ENCODE data around the gene MAGI1. TPM values are rescaled to one million over a fixed set of nuclear protein-coding genes. Genes with fewer than 3 reads are reported as not detected.

MAGI1 gene
- total RNA-seq, 1 experiment from 2014 or later = 38.6 TPM

- Histone ChIP-seq H3K36me3 (ENCODE audit: control insufficient read depth in 1 of 2, insufficient read depth in 2 of 2, low read length in 2 of 2) (no peaks in the 10 kb centered on the region), H3K27ac (ENCODE audit: low read depth, low read length) (no peak overlapping the region), H4K20me1 (ENCODE audit: insufficient read depth) (no peaks in the 10 kb centered on the region), H3K4me2 (ENCODE audit: low read length) (no peak overlapping the region), H3K4me1 (ENCODE audit: control insufficient read depth in 1 of 2, insufficient read depth in 2 of 2, low read length in 2 of 2) (no peaks in the 10 kb centered on the region), H3K79me2 (ENCODE audit: insufficient read depth, low read length) (no peaks in the 10 kb centered on the region), H3K9ac (ENCODE audit: low read length) (no peak overlapping the region), H3K9me3 (ENCODE audit: control insufficient read depth in 1 of 2, insufficient read depth in 1 of 2, low read depth in 1 of 2, low read length in 2 of 2) (no peaks in the 10 kb centered on the region), H2AFZ (ENCODE audit: low read depth, low read length, poor library complexity, severe bottlenecking) (no peak overlapping the region), H3K9me2 (ENCODE audit: insufficient read depth) (no peaks in the 10 kb centered on the region), H3K27me3 (ENCODE audit: insufficient read depth, low read length) (0 out of 2 replicates have a peak, but pooled peaks cover 5% of the 10 kb centered on the region), H3K4me3 (replicated peaks in 1 of 2; ENCODE audit: low read depth in 1 of 2, low read length in 2 of 2) (no peak overlapping the region)
- CTCF ChIA-PET = no interaction called here
- no peak for TF ChIP-seq ZFX (IDR thresholded peaks at IDR 0.05)
- TF ChIP-seq CBX3 (IDR thresholded peaks at IDR 0.05; ENCODE audit: low read depth) = no peak
- no peak for TF ChIP-seq SRF (IDR thresholded peaks at IDR 0.05; ENCODE audit: low read depth)
- no peak for TF ChIP-seq POLR2AphosphoS5 (IDR thresholded peaks at IDR 0.05; ENCODE audit: low read depth, low read length)
- no peak for TF ChIP-seq EGR1 (IDR thresholded peaks at IDR 0.05; ENCODE audit: low read depth)
- TF ChIP-seq POLR2A (IDR thresholded peaks at IDR 0.05; ENCODE audit: borderline replicate concordance, extremely low read depth, insufficient read depth, insufficient read length) = no peak
- TF ChIP-seq RAD21 (IDR thresholded peaks at IDR 0.05; ENCODE audit: low read depth) = no peak
- no peak for TF ChIP-seq SP1 (IDR thresholded peaks at IDR 0.05; ENCODE audit: low read depth)
- no peak for TF ChIP-seq JUND (IDR thresholded peaks at IDR 0.05)
- no peak for TF ChIP-seq TCF7L2 (IDR thresholded peaks at IDR 0.05; ENCODE audit: borderline replicate concordance, extremely low read depth, insufficient read depth, insufficient read length)
- TF ChIP-seq ELF1 (IDR thresholded peaks at IDR 0.05; ENCODE audit: borderline replicate concordance, low read depth) = no peak
- TF ChIP-seq ZNF274 (IDR thresholded peaks at IDR 0.05; ENCODE audit: low read depth, low read length) = no peak
- no peak for TF ChIP-seq CTCF (IDR thresholded peaks at IDR 0.05 in 2 of 3, conservative IDR thresholded peaks at IDR 0.05 in 1 of 3; ENCODE audit: borderline replicate concordance in 1 of 3, insufficient read depth in 1 of 3, low read depth in 2 of 3, low read length in 2 of 3)
- no peak for TF ChIP-seq ZBTB33 (IDR thresholded peaks at IDR 0.05; ENCODE audit: extremely low read depth, insufficient replicate concordance, low read length)
- TF ChIP-seq EZH2 (IDR thresholded peaks at IDR 0.05) = no peak
- intact Hi-C loops (cut with micrococcal nuclease) = no loop called here
- ATAC-seq (no peak), DNase-seq (ENCODE audit: low read depth, low spot score) (no peak)
- RAD21 ChIA-PET (ENCODE audit: low non-redundant PET in 1 of 2, low total read pairs in 2 of 2, uncharacterized antibody in 2 of 2, unreplicated experiment in 2 of 2) = no interaction called here
- POLR2A ChIA-PET = no interaction called here
- no TSS peak for BruUV-seq (replicated peaks)
Observed at GRCh38 chr3:65322910-65323309, 715.8 kb downstream of the MAGI1 start.
